ENCODE results near the gene ASB18. TPM values are rescaled to one million over a fixed set of nuclear protein-coding genes. Genes with fewer than 3 reads are reported as not detected.

ASB18 gene
- total RNA-seq, 1 experiment from 2014 or later, result not detected

Small RNAs within 50 kb of the gene (small RNA-seq; reads per million reads assigned to genes)
- gene RF00019 (0 reads per million in 2 experiments), gene RNU1-31P (0 reads per million in 2 experiments)

Other genes with a start within 250 kb of the ASB18 start
- 1.8 and 3.8 TPM in 2 replicates for gene GBX2, start 96.0 kb downstream of the ASB18 start, total RNA-seq (2014; rRNA removed; shearing (Covaris generic))

Measured in NCI-H460 (cell line).